H1 (cell line): ENCODE results near the gene CYTL1. TPM values are rescaled to one million over a fixed set of nuclear protein-coding genes. Genes with fewer than 3 reads are reported as not detected.

ENCODE experiments used
- CTCF ChIA-PET: fragments of 300-600 bp; sonication (Branson Sonifier 250); formaldehyde crosslinking; loops from one replicate; lab custom pipeline; 2021; ENCODE audit not compliant: partially characterized antibody; lab: Charles Lee
- POLR2A ChIA-PET: fragments of 300-600 bp; sonication (Branson Sonifier 250); formaldehyde crosslinking; loops from one replicate; lab custom pipeline; 2021; ENCODE audit warnings: inconsistent platforms; ENCODE audit not compliant: partially characterized antibody; lab: Charles Lee
- DNase-seq, 2 experiments: peaks; one replicate each; pipeline versions ENCODE4 v3.0.0 to v3.0.0-alpha.2; 2010 to 2022; ENCODE audit warnings: low spot score in 2 of 2, low read depth in 1 of 2, mixed read lengths in 1 of 2
- FAIRE-seq: peaks from 2 replicates; lab custom pipeline; 2011; peaks lifted over from hg19 to GRCh38; lab: Jason Lieb, UNC
- H2AFZ ChIP-seq: 2 replicates; pipeline ENCODE4 v1.8.1; 2012; ENCODE audit warnings: low read length, inconsistent platforms
- H2AK5ac ChIP-seq: 2 replicates; pipeline ENCODE4 v1.6.1; 2013; ENCODE audit warnings: low read depth, low read length
- H2BK120ac ChIP-seq: replicated peaks from 2 replicates; pipeline ENCODE3; 2013; ENCODE audit warnings: low read depth, low read length, inconsistent platforms
- H2BK12ac ChIP-seq: 2 replicates; pipeline ENCODE4 v1.6.1; 2013; ENCODE audit warnings: low read depth, low read length
- H2BK15ac ChIP-seq: 2 replicates; pipeline ENCODE4 v1.6.1; 2013; ENCODE audit warnings: low read length
- H2BK20ac ChIP-seq: 2 replicates; pipeline ENCODE4 v1.6.1; 2013; ENCODE audit warnings: low read length
- H2BK5ac ChIP-seq: 2 replicates; pipeline ENCODE4 v1.6.1; 2013; ENCODE audit warnings: low read depth, low read length
- H3K14ac ChIP-seq: 2 replicates; pipeline ENCODE4 v1.6.1; 2013; ENCODE audit warnings: inconsistent platforms; ENCODE audit not compliant: insufficient read length
- H3K18ac ChIP-seq: 2 replicates; pipeline ENCODE4 v1.6.1; 2013; ENCODE audit warnings: low read length; ENCODE audit errors: extremely low read depth
- H3K23ac ChIP-seq: 2 replicates; pipeline ENCODE4 v1.6.1; 2013; ENCODE audit warnings: inconsistent platforms; ENCODE audit not compliant: insufficient read length
- H3K23me2 ChIP-seq: 2 replicates; pipeline ENCODE4 v1.6.1; 2013; ENCODE audit warnings: low read depth, low read length
- H3K27ac ChIP-seq: 2 replicates; pipeline ENCODE4 v1.6.1; 2011; ENCODE audit warnings: low read depth, low read length, inconsistent platforms
- H3K27me3 ChIP-seq, 4 experiments: replicated peaks in 1 of 4; 1 replicate in 1 of 4; 2 replicates in 3 of 4; pipeline versions ENCODE4 v1.6.1 to v1.8.1; 2011 to 2013; ENCODE audit warnings: low read length in 3 of 4, mild to moderate bottlenecking in 3 of 4, inconsistent platforms in 2 of 4, mixed read lengths in 2 of 4, moderate library complexity in 1 of 4; ENCODE audit not compliant: control insufficient read depth in 3 of 4, insufficient read depth in 3 of 4; ENCODE audit errors: extremely low read depth in 1 of 4
- H3K36me3 ChIP-seq, 4 experiments: 2 replicates each; pipeline versions ENCODE4 v1.6.1 to v1.8.1; 2011 to 2013; ENCODE audit warnings: mild to moderate bottlenecking in 4 of 4, low read length in 3 of 4, moderate library complexity in 2 of 4, control low read depth in 1 of 4, inconsistent platforms in 1 of 4; ENCODE audit not compliant: insufficient read depth in 4 of 4, control insufficient read depth in 2 of 4
- H3K4ac ChIP-seq: replicated peaks from 2 replicates; pipeline ENCODE3; 2013; ENCODE audit warnings: low read length, low read depth, mixed read lengths, inconsistent platforms; ENCODE audit not compliant: insufficient read length
- H3K4me1 ChIP-seq, 4 experiments: replicated peaks in 1 of 4; 1 replicate in 1 of 4; 2 replicates in 3 of 4; pipeline versions ENCODE4 v1.6.1 to v1.8.1; 2011 to 2013; ENCODE audit warnings: low read length in 3 of 4, inconsistent platforms in 2 of 4, mixed read lengths in 1 of 4; ENCODE audit not compliant: insufficient read depth in 4 of 4, control insufficient read depth in 3 of 4
- H3K4me2 ChIP-seq, 2 experiments: 2 replicates each; pipeline versions ENCODE4 v1.6.1 to v1.8.1; 2011 to 2013; ENCODE audit warnings: low read depth in 2 of 2, low read length in 2 of 2, control low read depth in 1 of 2, inconsistent platforms in 1 of 2, mild to moderate bottlenecking in 1 of 2; ENCODE audit not compliant: insufficient read depth in 1 of 2
- H3K4me3 ChIP-seq, 4 experiments: fragments of 200-600, 300-600 bp in 1 of 4; sonication (generic), shearing (Covaris generic), sonication (Bioruptor Twin) in 1 of 4; 2 replicates each; pipeline versions ENCODE4 v1.5.1 to v1.8.1; 2011 to 2016; ENCODE audit warnings: low read length in 4 of 4, low read depth in 3 of 4, control low read depth in 2 of 4, inconsistent platforms in 2 of 4, mild to moderate bottlenecking in 2 of 4, mixed read lengths in 1 of 4, moderate library complexity in 1 of 4; ENCODE audit not compliant: insufficient read depth in 2 of 4; ENCODE audit errors: extremely low read depth in 1 of 4
- H3K56ac ChIP-seq: replicated peaks from 2 replicates; pipeline ENCODE3; 2013; ENCODE audit warnings: low read depth, mild to moderate bottlenecking, mixed read lengths, low read length, inconsistent platforms; ENCODE audit not compliant: insufficient read length
- H3K79me1 ChIP-seq: 2 replicates; pipeline ENCODE4 v1.6.1; 2013; ENCODE audit warnings: low read depth, low read length, control low read depth
- H3K79me2 ChIP-seq, 2 experiments: 2 replicates each; pipeline versions ENCODE4 v1.6.1 to v1.8.1; 2012 to 2013; ENCODE audit warnings: low read length in 2 of 2, mild to moderate bottlenecking in 2 of 2, inconsistent platforms in 1 of 2; ENCODE audit not compliant: insufficient read depth in 2 of 2, control insufficient read depth in 1 of 2
- H3K9ac ChIP-seq, 4 experiments: replicated peaks in 1 of 4; 1 replicate in 1 of 4; 2 replicates in 3 of 4; pipeline versions ENCODE4 v1.6.1 to v1.8.1; 2011 to 2013; ENCODE audit warnings: low read depth in 3 of 4, low read length in 3 of 4, control low read depth in 2 of 4, mild to moderate bottlenecking in 2 of 4, moderate library complexity in 2 of 4, inconsistent platforms in 1 of 4; ENCODE audit errors: extremely low read depth in 1 of 4
- H3K9me3 ChIP-seq, 2 experiments: 2 replicates each; pipeline versions ENCODE4 v1.6.1 to v1.8.1; 2012 to 2013; ENCODE audit warnings: mild to moderate bottlenecking in 2 of 2, moderate library complexity in 2 of 2, control low read depth in 1 of 2, inconsistent platforms in 1 of 2, low read depth in 1 of 2, low read length in 1 of 2, mixed read lengths in 1 of 2; ENCODE audit not compliant: insufficient read depth in 2 of 2
- H4K20me1 ChIP-seq, 2 experiments: replicated peaks in 1 of 2; 2 replicates each; pipeline versions ENCODE3 to v1.8.1; 2011 to 2013; ENCODE audit warnings: inconsistent platforms in 2 of 2, low read length in 2 of 2, mild to moderate bottlenecking in 1 of 2; ENCODE audit not compliant: insufficient read depth in 2 of 2, control insufficient read depth in 1 of 2
- H4K5ac ChIP-seq: 2 replicates; pipeline ENCODE4 v1.6.1; 2013; ENCODE audit warnings: low read length, low read depth, mixed read lengths, inconsistent platforms; ENCODE audit not compliant: insufficient read length
- H4K8ac ChIP-seq: 2 replicates; pipeline ENCODE4 v1.8.0; 2013; ENCODE audit warnings: mild to moderate bottlenecking, moderate library complexity, low read length, inconsistent platforms; ENCODE audit not compliant: insufficient read depth; ENCODE audit errors: extremely low read depth
- H4K91ac ChIP-seq: replicated peaks from 2 replicates; pipeline ENCODE3; 2013; ENCODE audit warnings: low read length, mixed read lengths, inconsistent platforms; ENCODE audit not compliant: insufficient read length
- BACH1 ChIP-seq: IDR thresholded peaks from 2 replicates; pipeline ENCODE4 v1.6.1; 2012; ENCODE audit warnings: low read length, improper control_type of control experiment
- MAX ChIP-seq: IDR thresholded peaks from 2 replicates; pipeline ENCODE4 v1.6.1; 2012; ENCODE audit warnings: inconsistent platforms
- WGBS, 2 experiments: shearing (Covaris generic) in 1 of 2; methylation state at CpG; one replicate each; pipeline versions ENCODE4 v1.1.6 to v1.1.7; 2013 to 2015; ENCODE audit warnings: low lambda C conversion rate in 2 of 2, mixed read lengths in 2 of 2, inconsistent platforms in 1 of 2, low coverage in 1 of 2, missing lambda C conversion rate in 1 of 2; ENCODE audit not compliant: insufficient replicate concordance in 2 of 2, insufficient coverage in 1 of 2, insufficient read length in 1 of 2; ENCODE audit errors: extremely low coverage in 1 of 2, missing lambda C conversion rate in 1 of 2; 5-methylcytosine and 5-hydroxymethylcytosine counted together
- polyA plus RNA-seq, 7 experiments: library from polyadenylated mRNA; depleted of rRNA in 3 of 7; stranded (reverse) in 5 of 7; unstranded in 2 of 7; fragments of >200 nt in 5 of 7; fragments of 200-250 nt in 2 of 7; gene quantifications; 1 replicate in 5 of 7; 2 replicates in 1 of 7; 4 replicates in 1 of 7; pipeline versions ENCODE4 v1.2.1 to v1.2.3, GENCODE V29; 2011 to 2013; ENCODE audit warnings: missing spikeins in 2 of 7, mixed read lengths in 2 of 7
- total RNA-seq: library from RNA; stranded (reverse); fragmentation: NEBNext Ultra II Directional; extraction: Animal tissue kit (Norgen Biotek cat#: 25700); gene quantifications from 2 replicates; pipeline ENCODE4 v1.2.1, GENCODE V29; 2021

CYTL1 gene
- total and polyA plus RNA-seq, 2 of the 8 experiments (the other 6 are each of a cell fraction or from before 2014, with no cell fraction given), result 8.6 to 9.8 TPM

DNA sequence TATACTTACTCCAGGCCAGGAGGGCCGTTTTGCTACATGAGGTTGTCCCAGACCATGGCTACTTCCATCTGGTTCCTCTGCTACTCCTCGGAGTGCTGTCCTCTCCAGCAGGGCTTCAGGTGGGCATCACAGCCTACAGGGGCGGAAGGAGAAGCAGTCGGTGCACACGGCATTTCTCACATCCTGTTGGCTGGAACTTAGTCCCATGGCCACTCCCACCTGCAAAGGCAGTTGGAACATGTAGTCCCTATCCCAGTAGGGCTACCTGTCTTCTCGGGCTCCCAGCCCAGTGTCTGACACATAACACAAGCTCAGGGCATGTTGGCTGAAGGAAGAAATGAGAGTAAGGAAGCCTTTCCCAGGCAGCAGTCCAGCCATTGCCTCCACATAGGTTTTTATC lies 24.3 kb upstream of the CYTL1 start:
- no peak overlapping the region for H2AK5ac ChIP-seq
- H3K18ac ChIP-seq, result no peak overlapping the region
- no peak overlapping the region for H2BK5ac ChIP-seq
- H2BK15ac ChIP-seq, result no peak overlapping the region
- ChIA-PET CTCF (interaction anchor here (0.6 to 1.7 kb wide), 5 partner anchors 8 to 356 kb away, joined by 3 to 11 read pairs (median 4); partner anchors contain the start of gene STK32B), POLR2A (no interaction called here)
- H3K27me3 ChIP-seq, result no peaks in the 10 kb centered on the region
- H3K23me2 ChIP-seq, result no peaks in the 10 kb centered on the region
- H4K91ac ChIP-seq, result no peak overlapping the region
- H3K9me3 ChIP-seq, result no peaks in the 10 kb centered on the region
- no peak overlapping the region for H3K4ac ChIP-seq
- H3K27ac ChIP-seq, result no peak overlapping the region
- H3K4me3 ChIP-seq, result no peak overlapping the region
- FAIRE-seq (no peak), DNase-seq (no peak)
- no peak overlapping the region for H2BK12ac ChIP-seq
- H3K4me2 ChIP-seq, result 0 out of 4 replicates have a peak overlapping the region, but pooled peaks of 1 of the 2 experiments have one; percentile 9
- peak overlapping the region; percentile 71; the same call in 1 of the 2 replicates for H4K8ac ChIP-seq
- H3K23ac ChIP-seq, result no peak overlapping the region
- no peak overlapping the region for H2BK120ac ChIP-seq
- no peaks in the 10 kb centered on the region for H4K20me1 ChIP-seq
- peak overlapping the region; percentile 55 for H2AFZ ChIP-seq
- no peak overlapping the region for H3K56ac ChIP-seq
- H4K5ac ChIP-seq, result no peak overlapping the region
- H3K36me3 ChIP-seq, result no peaks in the 10 kb centered on the region
- H3K14ac ChIP-seq, result no peak overlapping the region
- H3K79me2 ChIP-seq, result no peaks in the 10 kb centered on the region
- H2BK20ac ChIP-seq, result no peak overlapping the region
- H3K9ac ChIP-seq, result no peak overlapping the region
- no peaks in the 10 kb centered on the region for H3K79me1 ChIP-seq
- WGBS, 2 experiments, result 75% methylated on average over 6 of the region's 6 CpGs; no CpG with 5 or more reads in 1 of the 2 experiments
- no peaks in the 10 kb centered on the region for H3K4me1 ChIP-seq
- TF ChIP-seq MAX, result 0 out of 2 replicates have a peak, but pooled peaks have one; percentile 17
- TF ChIP-seq BACH1, result no peak
